HEK293 (cell line): ENCODE results near the gene MACROD1.
A peak's percentile ranks its signal among the peaks of the same experiment; 100 is the strongest.

ENCODE experiments used
- CTCF ChIA-PET: fragments of 350-600 bp; formaldehyde crosslinking; extraction: SDS; loops from one replicate; lab custom pipeline; 2021; ENCODE audit warnings: antibody characterized with exemption; lab: Yijun Ruan, JAX
- POLR2A ChIA-PET: fragments of 300-600 bp; formaldehyde crosslinking; extraction: SDS; loops from one replicate; lab custom pipeline; 2020; ENCODE audit warnings: antibody characterized with exemption, inconsistent platforms; lab: Yijun Ruan, JAX
- H3K27ac ChIP-seq: fragments of 200-500 bp; sonication (Bioruptor generic); 2 replicates; pipeline ENCODE4 v1.5.1; 2014; ENCODE audit warnings: low read depth, low read length, control low read depth, inconsistent platforms; ENCODE audit errors: extremely low read depth
- H3K36me3 ChIP-seq, 2 experiments: fragments of 200-500 bp in 1 of 2; sonication (Bioruptor generic) in 1 of 2; 1 replicate in 1 of 2; 2 replicates in 1 of 2; pipeline ENCODE4 v1.5.1; 2014 to 2017; ENCODE audit warnings: inconsistent platforms in 2 of 2, low read length in 2 of 2; ENCODE audit not compliant: control insufficient read depth in 2 of 2, insufficient read depth in 1 of 2
- H3K4me1 ChIP-seq: fragments of 200-500 bp; sonication (Bioruptor generic); 2 replicates; pipeline ENCODE4 v1.5.1; 2014; ENCODE audit warnings: mild to moderate bottlenecking, low read length, inconsistent platforms; ENCODE audit not compliant: control insufficient read depth, insufficient read depth
- H3K4me3 ChIP-seq: 2 replicates; pipeline ENCODE4 v1.5.1; 2011; ENCODE audit warnings: low read depth, mild to moderate bottlenecking, control low read depth, low read length, moderate library complexity
- H3K9me3 ChIP-seq: fragments of 200-500 bp; sonication (Bioruptor generic); 2 replicates; pipeline ENCODE4 v1.5.1; 2014; ENCODE audit warnings: low read depth, low read length, inconsistent platforms; ENCODE audit not compliant: control insufficient read depth, insufficient read depth
- EGR2 ChIP-seq: fragments of 450-650 bp; formaldehyde crosslinking; IDR thresholded peaks from 2 replicates; pipeline ENCODE4 v1.5.1; 2016; ENCODE audit warnings: low read depth, missing biosample characterization, missing genetic modification characterization
- GLIS1 ChIP-seq: fragments of 450-650 bp; formaldehyde crosslinking; IDR thresholded peaks from 2 replicates; pipeline ENCODE4 v1.5.1; 2016; ENCODE audit warnings: missing biosample characterization, missing genetic modification characterization
- HOXD13 ChIP-seq: sonication (generic); formaldehyde crosslinking; IDR thresholded peaks from 2 replicates; pipeline ENCODE4 v1.8.0; 2022; ENCODE audit warnings: missing genetic modification reagents, borderline replicate concordance
- PRDM2 ChIP-seq: fragments of 450-650 bp; formaldehyde crosslinking; IDR thresholded peaks from 2 replicates; pipeline ENCODE4 v1.5.1; 2016; ENCODE audit warnings: missing biosample characterization, missing genetic modification characterization, borderline replicate concordance
- SCRT2 ChIP-seq: fragments of 450-650 bp; formaldehyde crosslinking; IDR thresholded peaks from 2 replicates; pipeline ENCODE4 v1.5.1; 2016; ENCODE audit warnings: missing biosample characterization, missing genetic modification characterization
- WT1 ChIP-seq: fragments of 450-650 bp; formaldehyde crosslinking; IDR thresholded peaks from 2 replicates; pipeline ENCODE4 v1.5.1; 2016; ENCODE audit warnings: missing biosample characterization, missing genetic modification characterization
- YY2 ChIP-seq: fragments of 450-650 bp; formaldehyde crosslinking; IDR thresholded peaks from 2 replicates; pipeline ENCODE4 v1.5.1; 2016; ENCODE audit warnings: missing biosample characterization, missing genetic modification characterization
- ZBTB1 ChIP-seq: fragments of 450-650 bp; formaldehyde crosslinking; IDR thresholded peaks from 2 replicates; pipeline ENCODE4 v1.5.1; 2016; ENCODE audit warnings: missing biosample characterization, missing genetic modification characterization
- ZBTB49 ChIP-seq: fragments of 450-650 bp; formaldehyde crosslinking; IDR thresholded peaks from 2 replicates; pipeline ENCODE4 v1.5.1; 2016; ENCODE audit warnings: missing biosample characterization, missing genetic modification characterization, low read depth
- ZFHX2 ChIP-seq: fragments of 450-650 bp; formaldehyde crosslinking; conservative IDR thresholded peaks from 2 replicates; pipeline ENCODE4 v1.5.1; 2016; ENCODE audit warnings: missing biosample characterization, missing genetic modification characterization
- ZIC2 ChIP-seq: fragments of 450-650 bp; formaldehyde crosslinking; IDR thresholded peaks from 2 replicates; pipeline ENCODE4 v1.5.1; 2016; ENCODE audit warnings: missing biosample characterization, missing genetic modification characterization
- ZNF174 ChIP-seq: fragments of 450-650 bp; formaldehyde crosslinking; IDR thresholded peaks from 2 replicates; pipeline ENCODE4 v1.5.0; 2017; ENCODE audit warnings: missing biosample characterization, mild to moderate bottlenecking, missing genetic modification characterization
- ZNF202 ChIP-seq: fragments of 450-650 bp; formaldehyde crosslinking; IDR thresholded peaks from 2 replicates; pipeline ENCODE4 v1.5.1; 2016; ENCODE audit warnings: missing biosample characterization, missing genetic modification characterization, borderline replicate concordance
- ZNF26 ChIP-seq: fragments of 450-650 bp; formaldehyde crosslinking; IDR thresholded peaks from 2 replicates; pipeline ENCODE4 v1.5.1; 2016; ENCODE audit warnings: missing biosample characterization, missing genetic modification characterization
- ZNF404 ChIP-seq: fragments of 450-650 bp; formaldehyde crosslinking; IDR thresholded peaks from 2 replicates; pipeline ENCODE4 v1.5.1; 2017; ENCODE audit warnings: missing biosample characterization, missing genetic modification characterization
- ZNF514 ChIP-seq: fragments of 450-650 bp; formaldehyde crosslinking; IDR thresholded peaks from 2 replicates; pipeline ENCODE4 v1.5.1; 2016; ENCODE audit warnings: missing biosample characterization, missing genetic modification characterization
- ZNF571 ChIP-seq: fragments of 450-650 bp; formaldehyde crosslinking; IDR thresholded peaks from 2 replicates; pipeline ENCODE4 v1.5.0; 2017; ENCODE audit warnings: missing biosample characterization, missing genetic modification characterization
- ZNF580 ChIP-seq: fragments of 450-650 bp; formaldehyde crosslinking; IDR thresholded peaks from 2 replicates; pipeline ENCODE4 v1.5.1; 2016; ENCODE audit warnings: missing biosample characterization, missing genetic modification characterization
- ZNF585B ChIP-seq: fragments of 450-650 bp; formaldehyde crosslinking; IDR thresholded peaks from 2 replicates; pipeline ENCODE4 v1.5.1; 2016; ENCODE audit warnings: missing biosample characterization, missing genetic modification characterization
- ZNF600 ChIP-seq: fragments of 450-650 bp; formaldehyde crosslinking; IDR thresholded peaks from 2 replicates; pipeline ENCODE4 v1.5.1; 2016; ENCODE audit warnings: missing biosample characterization, missing genetic modification characterization
- ZNF629 ChIP-seq: fragments of 450-650 bp; formaldehyde crosslinking; IDR thresholded peaks from 2 replicates; pipeline ENCODE4 v1.5.1; 2017; ENCODE audit warnings: missing biosample characterization, missing genetic modification characterization
- ZNF707 ChIP-seq: fragments of 450-650 bp; formaldehyde crosslinking; IDR thresholded peaks from 2 replicates; pipeline ENCODE4 v1.5.1; 2016; ENCODE audit warnings: missing biosample characterization, missing genetic modification characterization
- ZNF76 ChIP-seq: fragments of 450-650 bp; formaldehyde crosslinking; IDR thresholded peaks from 2 replicates; pipeline ENCODE4; 2016; ENCODE audit warnings: low read depth, missing biosample characterization, missing genetic modification characterization, borderline replicate concordance
- ZNF785 ChIP-seq: fragments of 450-650 bp; formaldehyde crosslinking; IDR thresholded peaks from 2 replicates; pipeline ENCODE4 v1.5.1; 2016; ENCODE audit warnings: missing biosample characterization, missing genetic modification characterization
- ZNF843 ChIP-seq: fragments of 450-650 bp; formaldehyde crosslinking; IDR thresholded peaks from 2 replicates; pipeline ENCODE4 v1.5.1; 2016; ENCODE audit warnings: missing biosample characterization, missing genetic modification characterization

The MACROD1 gene

GRCh38 chr11:64068705-64069400 is 97.1 kb downstream of the MACROD1 start:
- TF ChIP-seq ZNF707 (tag by site-specific recombination), result no peak
- no peak for TF ChIP-seq ZNF76 (tag by site-specific recombination)
- TF ChIP-seq ZNF404 (tag by site-specific recombination), result no peak
- TF ChIP-seq ZBTB1 (tag by site-specific recombination), result no peak
- TF ChIP-seq ZNF585B (tag by site-specific recombination), result no peak
- TF ChIP-seq ZBTB49 (tag by site-specific recombination), result no peak
- TF ChIP-seq GLIS1 (tag by site-specific recombination), result no peak
- no peak for TF ChIP-seq ZNF629 (tag by site-specific recombination)
- no peak for TF ChIP-seq ZNF580 (tag by site-specific recombination)
- TF ChIP-seq ZNF571 (tag by site-specific recombination), result no peak
- CTCF ChIA-PET, result no interaction called here

GRCh38 chr11:64067230-64067993 is 98.5 kb downstream of the MACROD1 start:
- Histone ChIP-seq H3K4me1 (peaks cover 4% of the 10 kb centered on the region; the same call in 1 of the 2 replicates), H3K9me3 (no peaks in the 10 kb centered on the region), H3K36me3 (no peaks in the 10 kb centered on the region), H3K4me3 (no peak overlapping the region), H3K27ac (no peak overlapping the region)
- ChIA-PET CTCF (interaction anchor here (0.5 kb wide), 1 partner anchor 298 kb away, joined by 4 read pairs; no protein-coding TSS in a partner anchor), POLR2A (no interaction called here)
- TF ChIP-seq ZNF843 (tag by site-specific recombination) (no peak), PRDM2 (tag by site-specific recombination) (no peak), ZFHX2 (tag by site-specific recombination) (peak; percentile 90), ZNF600 (tag by site-specific recombination) (no peak), ZIC2 (tag by site-specific recombination) (0 out of 2 replicates have a peak, but pooled peaks have one; percentile 19), ZNF514 (tag by site-specific recombination) (no peak), ZNF26 (tag by site-specific recombination) (no peak), ZNF174 (no peak), EGR2 (tag by site-specific recombination) (peak; percentile 89), WT1 (tag by site-specific recombination) (no peak), HOXD13 (CRISPR knock-in tag) (no peak), ZNF202 (tag by site-specific recombination) (no peak), SCRT2 (tag by site-specific recombination) (no peak), YY2 (tag by site-specific recombination) (no peak), ZNF785 (tag by site-specific recombination) (no peak)

More at GRCh38 chr11:64068705-64069400, 97.1 kb downstream of the MACROD1 start:
- H3K36me3 ChIP-seq, result no peaks in the 10 kb centered on the region
- POLR2A ChIA-PET, result no interaction called here
- no peak overlapping the region for H3K27ac ChIP-seq
- no peak overlapping the region for H3K4me3 ChIP-seq
- H3K9me3 ChIP-seq, result no peaks in the 10 kb centered on the region
- peaks cover 4% of the 10 kb centered on the region; the same call in 1 of the 2 replicates for H3K4me1 ChIP-seq
